ENCODE measurements around the gene WDR36. TPM values are rescaled to one million over a fixed set of nuclear protein-coding genes. Genes with fewer than 3 reads are reported as not detected.

WDR36 gene
- total RNA-seq, 2 donors from 2014 or later = 10.5 to 12.6 TPM

DNA sequence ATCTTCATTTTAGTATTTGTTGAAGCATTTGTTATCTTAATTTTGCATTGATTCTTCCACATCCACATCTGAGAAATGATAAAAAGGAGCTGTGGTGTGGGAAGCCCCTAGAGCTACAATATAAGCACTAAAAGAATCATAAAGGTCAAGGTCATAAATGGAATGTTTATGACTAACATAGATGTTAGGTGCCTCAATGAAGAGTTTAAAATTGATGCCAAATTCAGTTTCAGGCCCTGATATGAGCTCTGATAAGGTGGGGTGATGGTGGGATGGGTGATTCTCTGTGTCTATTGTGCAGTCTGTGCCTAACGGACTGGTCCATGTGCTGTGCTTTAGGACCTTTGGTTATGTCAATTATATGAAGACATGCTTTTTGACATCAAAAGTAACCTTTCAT, 70.9 kb downstream of the WDR36 start:
- no peak for DNase-seq (ENCODE audit: low spot score)
- H3K36me3 ChIP-seq = no peaks in the 10 kb centered on the region
- H3K27ac ChIP-seq = no peak overlapping the region
- H3K4me3 ChIP-seq = no peak overlapping the region
- H3K27me3 ChIP-seq = no peaks in the 10 kb centered on the region
- H3K9me3 ChIP-seq = peaks cover 0 to 2% of the 10 kb centered on the region in 2 donors
- TF ChIP-seq, protein P1, sequence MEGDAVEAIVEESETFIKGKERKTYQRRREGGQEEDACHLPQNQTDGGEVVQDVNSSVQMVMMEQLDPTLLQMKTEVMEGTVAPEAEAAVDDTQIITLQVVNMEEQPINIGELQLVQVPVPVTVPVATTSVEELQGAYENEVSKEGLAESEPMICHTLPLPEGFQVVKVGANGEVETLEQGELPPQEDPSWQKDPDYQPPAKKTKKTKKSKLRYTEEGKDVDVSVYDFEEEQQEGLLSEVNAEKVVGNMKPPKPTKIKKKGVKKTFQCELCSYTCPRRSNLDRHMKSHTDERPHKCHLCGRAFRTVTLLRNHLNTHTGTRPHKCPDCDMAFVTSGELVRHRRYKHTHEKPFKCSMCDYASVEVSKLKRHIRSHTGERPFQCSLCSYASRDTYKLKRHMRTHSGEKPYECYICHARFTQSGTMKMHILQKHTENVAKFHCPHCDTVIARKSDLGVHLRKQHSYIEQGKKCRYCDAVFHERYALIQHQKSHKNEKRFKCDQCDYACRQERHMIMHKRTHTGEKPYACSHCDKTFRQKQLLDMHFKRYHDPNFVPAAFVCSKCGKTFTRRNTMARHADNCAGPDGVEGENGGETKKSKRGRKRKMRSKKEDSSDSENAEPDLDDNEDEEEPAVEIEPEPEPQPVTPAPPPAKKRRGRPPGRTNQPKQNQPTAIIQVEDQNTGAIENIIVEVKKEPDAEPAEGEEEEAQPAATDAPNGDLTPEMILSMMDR (IDR thresholded peaks at IDR 0.05) = no peak
- no peaks in the 10 kb centered on the region for H3K4me1 ChIP-seq

DNA sequence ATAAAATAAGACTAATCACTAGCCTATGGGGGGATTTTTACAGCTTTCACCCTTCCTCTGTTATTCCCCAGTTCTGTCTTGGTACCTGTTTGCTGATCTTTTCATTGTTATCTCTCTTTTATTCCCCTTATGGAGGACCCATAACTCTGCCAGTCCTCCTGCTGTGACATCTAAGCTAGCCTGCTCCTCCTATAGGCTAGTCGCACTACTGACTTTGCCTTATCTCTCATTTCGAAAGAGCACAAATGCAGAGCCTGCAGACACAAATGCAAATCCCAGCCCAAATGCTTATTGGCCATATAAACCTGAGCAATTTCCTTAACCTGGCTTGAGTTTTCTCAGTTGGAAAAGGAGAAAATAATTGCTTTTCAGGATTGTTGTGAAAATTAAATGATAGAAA, 72.9 kb downstream of the WDR36 start:
- H3K4me3 ChIP-seq = no peak overlapping the region
- H3K27me3 ChIP-seq = no peaks in the 10 kb centered on the region
- H3K27ac ChIP-seq = no peak overlapping the region
- H3K36me3 ChIP-seq = no peaks in the 10 kb centered on the region
- H3K9me3 ChIP-seq = peaks cover 0 to 5% of the 10 kb centered on the region in 2 donors
- H3K4me1 ChIP-seq = no peaks in the 10 kb centered on the region
- TF ChIP-seq, protein P1 (IDR thresholded peaks at IDR 0.05) = no peak
- no peak for DNase-seq (ENCODE audit: low spot score)

DNA sequence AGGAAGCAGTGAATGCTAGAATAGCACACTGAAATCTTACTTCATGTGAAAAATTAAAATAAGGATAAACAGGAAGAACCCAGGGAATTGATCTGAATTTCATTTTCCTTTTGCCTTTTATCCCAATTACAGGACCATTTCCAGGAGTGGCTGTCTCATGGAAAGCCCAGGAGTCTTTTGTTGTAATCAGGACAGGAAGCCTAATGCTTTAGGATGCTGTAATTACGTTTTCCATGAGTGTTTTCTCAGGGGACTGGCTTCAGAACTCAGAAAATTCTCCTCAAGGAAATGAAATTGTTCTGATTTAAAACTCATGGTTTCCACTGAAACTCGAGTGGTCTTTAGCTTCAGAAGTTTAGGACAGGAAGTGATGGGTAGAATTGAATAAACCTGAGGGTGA, 75.4 kb downstream of the WDR36 start:
- H3K4me3 ChIP-seq = no peak overlapping the region
- no peaks in the 10 kb centered on the region for H3K27me3 ChIP-seq
- no peaks in the 10 kb centered on the region for H3K4me1 ChIP-seq
- H3K36me3 ChIP-seq = no peaks in the 10 kb centered on the region
- no peak for DNase-seq (ENCODE audit: low spot score)
- peaks cover 0 to 5% of the 10 kb centered on the region in 2 donors for H3K9me3 ChIP-seq
- TF ChIP-seq, protein P1 (IDR thresholded peaks at IDR 0.05) = no peak
- H3K27ac ChIP-seq = no peak overlapping the region

DNA sequence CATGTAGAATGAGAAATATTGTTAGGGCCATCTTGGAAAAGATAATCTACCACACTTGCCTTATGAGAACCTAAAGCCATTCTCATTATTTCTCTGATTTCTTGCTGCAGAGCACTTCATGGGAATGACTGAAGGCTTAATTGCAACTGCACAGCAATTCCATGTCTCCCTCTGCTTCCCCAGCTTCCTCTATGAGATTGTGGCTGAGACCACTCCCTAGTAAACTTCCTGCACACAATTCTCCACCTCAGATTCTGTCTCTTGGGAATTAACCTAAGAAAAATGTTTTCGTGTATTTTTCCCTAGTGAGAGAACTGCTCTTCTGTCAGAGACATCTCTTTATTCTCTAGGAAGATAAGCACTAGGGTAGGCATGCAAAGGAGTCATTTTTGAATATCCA, 76.5 kb downstream of the WDR36 start:
- no peaks in the 10 kb centered on the region for H3K4me1 ChIP-seq
- no peak overlapping the region for H3K4me3 ChIP-seq
- no peaks in the 10 kb centered on the region for H3K27me3 ChIP-seq
- no peak for DNase-seq (ENCODE audit: low spot score)
- TF ChIP-seq, protein P1 (IDR thresholded peaks at IDR 0.05) = no peak
- no peak overlapping the region for H3K27ac ChIP-seq
- peaks cover 0 to 5% of the 10 kb centered on the region in 2 donors for H3K9me3 ChIP-seq
- H3K36me3 ChIP-seq = no peaks in the 10 kb centered on the region

DNA sequence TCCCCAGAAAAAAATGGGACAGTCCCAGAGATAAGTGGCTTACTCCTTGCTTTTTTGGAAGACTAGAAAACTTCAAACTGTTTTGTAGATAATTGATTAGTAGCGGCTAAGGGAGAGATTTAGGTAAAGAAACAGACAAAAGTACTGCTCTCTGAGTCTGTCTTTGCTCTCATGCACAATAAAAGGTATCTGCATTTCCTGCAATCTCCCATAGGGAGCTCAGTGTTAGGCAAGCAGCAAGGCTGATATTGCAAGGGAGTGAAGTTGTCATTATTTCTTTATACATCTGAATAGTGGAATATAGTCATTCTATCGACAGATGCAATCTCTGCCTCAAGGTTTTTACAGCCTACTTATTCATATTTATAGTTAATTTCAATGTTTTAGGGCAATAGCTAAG, 77.1 kb downstream of the WDR36 start:
- Histone ChIP-seq H3K27me3 (no peaks in the 10 kb centered on the region), H3K27ac (no peak overlapping the region), H3K9me3 (peaks cover 0 to 5% of the 10 kb centered on the region in 2 donors), H3K36me3 (no peaks in the 10 kb centered on the region), H3K4me3 (no peak overlapping the region), H3K4me1 (no peaks in the 10 kb centered on the region)
- TF ChIP-seq, protein P1 (IDR thresholded peaks at IDR 0.05) = no peak
- no peak for DNase-seq (ENCODE audit: low spot score)

DNA sequence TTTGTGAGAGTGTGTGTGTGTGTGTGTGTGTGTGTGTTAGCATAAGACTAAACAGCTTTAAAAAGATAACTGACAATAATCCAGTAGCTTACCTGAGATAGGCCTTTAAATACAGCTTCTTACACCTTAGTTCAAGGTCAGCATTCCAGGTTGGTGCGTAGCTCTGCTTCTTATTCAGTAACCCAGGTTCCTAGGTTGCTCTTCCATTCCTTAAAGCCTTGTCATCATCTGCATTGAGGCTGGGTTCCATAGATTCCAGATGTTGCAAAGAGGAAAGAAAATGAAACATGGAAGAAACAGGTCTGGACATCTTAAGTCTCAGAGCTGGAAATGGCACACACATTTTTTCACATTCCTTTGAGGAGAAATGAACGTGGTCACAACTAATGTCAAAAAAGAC, 78.1 kb downstream of the WDR36 start:
- Histone ChIP-seq H3K27ac (no peak overlapping the region), H3K27me3 (no peaks in the 10 kb centered on the region), H3K9me3 (peaks cover 0 to 5% of the 10 kb centered on the region in 2 donors), H3K4me1 (no peaks in the 10 kb centered on the region), H3K36me3 (no peaks in the 10 kb centered on the region), H3K4me3 (no peak overlapping the region)
- TF ChIP-seq, protein P1 (IDR thresholded peaks at IDR 0.05) = no peak
- DNase-seq (ENCODE audit: low spot score) = no peak

Data from right atrium auricular region (tissue), 2 donors.